GM18873 (cell line): ENCODE results near the gene BGN.

Source experiments
- ATAC-seq: cut with Tn5 transposase; IDR thresholded peaks from one replicate; pipeline ENCODE4 v1.9.1; 2021; ENCODE audit warnings: mild to moderate bottlenecking, moderate library complexity, moderate number of reproducible peaks; ENCODE audit not compliant: unreplicated experiment, low FRiP score

BGN gene

DNA sequence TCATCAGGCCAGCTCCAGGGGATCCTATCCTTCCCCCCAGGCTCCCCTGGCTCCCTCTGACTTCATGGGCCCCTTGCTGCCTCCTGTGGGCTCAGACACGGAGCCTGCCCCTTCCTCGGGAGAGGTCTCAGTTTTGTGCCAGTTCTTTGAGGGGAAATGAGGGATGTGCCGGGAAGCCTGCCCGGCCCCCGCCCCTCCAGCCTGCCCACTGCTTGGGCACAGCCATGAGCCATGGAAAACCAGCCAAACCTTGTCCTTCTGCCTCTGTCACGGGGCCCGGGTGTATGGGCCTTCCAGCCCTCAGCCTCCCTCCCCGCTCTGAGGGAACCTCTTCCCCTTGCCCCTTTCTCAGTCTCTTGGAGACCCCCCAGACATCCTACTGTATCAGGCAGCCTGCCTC is 6.8 kb downstream of the BGN start:
- ATAC-seq = no peak

DNA sequence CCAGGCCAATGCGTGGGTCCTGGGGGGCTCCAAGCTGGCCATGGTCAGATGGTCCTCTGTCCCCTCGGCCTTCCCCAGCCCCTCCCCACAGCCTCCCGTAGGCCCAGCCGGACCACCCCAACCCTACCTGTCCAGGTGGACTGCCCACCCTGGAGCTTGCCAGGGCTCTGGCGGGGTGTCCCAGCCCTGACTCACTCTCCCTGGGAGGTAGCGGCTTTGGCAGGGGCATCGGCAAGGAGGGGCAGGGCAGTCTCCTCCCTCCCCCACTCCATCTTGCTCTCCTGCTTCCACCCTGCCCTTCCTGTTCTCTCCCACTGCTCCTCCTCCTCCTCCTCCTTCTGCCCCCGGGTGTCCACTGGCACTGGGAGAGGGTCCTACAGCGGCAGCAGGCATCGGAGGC is 7.4 kb downstream of the BGN start:
- no peak for ATAC-seq

DNA sequence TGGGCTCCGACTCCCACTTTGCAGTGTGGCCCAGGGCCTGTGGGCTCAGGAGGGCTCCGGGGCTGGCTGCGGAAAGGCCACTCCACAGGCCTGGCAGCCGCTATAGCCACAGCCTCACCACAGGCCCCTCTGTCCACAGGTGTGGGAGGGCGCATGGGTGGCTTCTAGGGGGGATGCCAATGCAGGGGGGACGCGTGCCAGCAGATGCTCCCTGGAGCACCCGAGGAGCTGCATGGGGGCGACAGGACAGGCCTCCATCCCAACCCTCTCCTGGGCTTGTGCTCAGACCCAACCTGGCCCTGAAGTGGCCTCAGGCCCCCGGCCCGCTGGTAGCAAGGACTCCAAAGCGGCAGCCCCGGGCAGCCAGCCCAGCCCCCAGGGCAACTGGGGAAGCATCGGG is 8.0 kb downstream of the BGN start:
- no peak for ATAC-seq

DNA sequence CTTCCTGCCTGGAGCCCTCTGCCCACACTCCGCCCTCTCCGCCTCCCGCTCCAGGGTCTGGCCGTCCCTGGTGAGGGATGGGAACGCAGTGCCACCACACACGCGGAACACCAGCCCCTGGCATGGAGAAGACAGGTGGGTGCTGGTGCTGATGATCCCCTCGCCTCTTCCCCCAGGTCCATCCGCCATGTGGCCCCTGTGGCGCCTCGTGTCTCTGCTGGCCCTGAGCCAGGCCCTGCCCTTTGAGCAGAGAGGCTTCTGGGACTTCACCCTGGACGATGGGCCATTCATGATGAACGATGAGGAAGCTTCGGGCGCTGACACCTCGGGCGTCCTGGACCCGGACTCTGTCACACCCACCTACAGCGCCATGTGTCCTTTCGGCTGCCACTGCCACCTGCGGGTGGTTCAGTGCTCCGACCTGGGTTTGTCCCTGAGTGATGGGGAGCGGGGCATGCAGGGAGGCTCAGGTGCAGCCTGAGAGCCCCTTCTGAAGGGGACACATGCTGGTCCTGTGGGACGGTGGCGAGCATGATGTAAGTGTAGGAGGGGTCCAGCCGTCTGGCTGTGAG is 9.8 kb downstream of the BGN start:
- ATAC-seq = no peak

DNA sequence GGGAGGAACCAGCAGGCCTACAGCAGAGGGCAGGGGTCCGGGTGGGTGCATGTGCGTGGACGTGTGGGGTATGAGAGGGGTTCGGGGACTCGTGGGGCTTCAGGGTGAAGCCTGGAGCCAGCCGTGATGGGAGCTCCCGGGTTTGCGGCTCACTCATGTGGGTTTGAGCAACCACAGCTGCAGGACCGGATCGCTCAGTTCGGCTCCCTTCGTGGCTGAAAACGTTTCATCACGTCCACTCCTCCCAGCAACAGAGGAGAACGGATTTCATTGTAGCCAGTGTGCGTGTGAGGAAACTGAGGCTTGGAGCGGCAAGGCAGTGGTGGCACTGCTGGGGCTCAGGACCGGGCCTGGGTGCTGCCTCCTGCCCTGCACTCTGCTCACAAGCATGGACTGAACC is 10.6 kb downstream of the BGN start:
- no peak for ATAC-seq

DNA sequence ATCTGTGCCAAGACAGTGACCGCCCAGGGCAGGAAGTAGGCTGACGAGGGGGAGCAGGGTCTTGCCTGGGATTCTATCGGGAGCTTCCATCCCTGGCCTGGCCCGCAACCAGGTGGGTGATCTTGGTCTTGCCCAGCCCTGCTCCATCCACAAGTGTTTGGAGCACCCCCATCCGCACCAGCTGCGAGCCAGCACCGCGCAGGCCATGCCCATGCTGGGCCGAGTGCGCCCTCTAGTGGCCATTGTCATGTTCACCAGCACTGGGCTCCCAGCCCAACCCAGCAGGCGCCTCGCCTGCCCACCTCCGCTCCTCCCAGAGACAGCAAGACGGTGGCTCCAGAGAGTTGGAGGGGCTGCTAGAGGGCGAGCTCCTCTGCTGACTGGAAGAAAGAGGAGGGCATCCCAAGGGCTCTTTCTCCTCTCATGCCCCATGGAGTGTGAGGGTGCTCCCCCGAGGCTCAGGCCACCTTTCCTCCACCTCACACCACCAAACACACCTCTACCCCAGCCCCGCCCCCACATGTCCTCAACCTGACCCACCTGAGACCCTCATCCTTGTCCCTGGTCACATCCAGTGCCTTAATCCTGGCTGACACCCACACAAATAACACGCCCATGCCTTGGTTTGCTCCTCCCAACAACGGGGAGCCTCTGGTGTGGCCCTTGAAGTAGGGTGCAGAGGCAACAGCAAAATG is 12.9 kb downstream of the BGN start:
- ATAC-seq = peak; percentile 60

DNA sequence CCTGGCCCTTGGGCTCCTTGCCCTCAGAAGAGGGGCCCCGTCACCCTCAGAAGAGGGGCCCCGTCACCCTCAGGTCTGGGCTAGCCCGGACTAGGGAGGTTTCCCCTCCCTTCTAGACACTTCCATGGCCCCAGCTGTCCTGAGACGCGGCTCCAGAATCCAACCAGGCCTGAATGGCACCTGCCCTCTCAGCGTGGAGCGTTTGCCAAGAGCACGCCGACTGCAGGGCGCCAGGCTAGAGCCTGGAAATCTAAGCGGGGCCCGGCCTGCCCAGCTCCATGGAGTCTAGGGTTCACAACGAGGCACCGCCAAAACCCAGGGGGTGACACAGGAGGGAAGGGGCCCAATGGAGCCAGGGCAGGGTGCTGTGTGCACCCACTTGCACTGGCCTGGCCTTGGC is 14.8 kb downstream of the BGN start:
- ATAC-seq = no peak

DNA sequence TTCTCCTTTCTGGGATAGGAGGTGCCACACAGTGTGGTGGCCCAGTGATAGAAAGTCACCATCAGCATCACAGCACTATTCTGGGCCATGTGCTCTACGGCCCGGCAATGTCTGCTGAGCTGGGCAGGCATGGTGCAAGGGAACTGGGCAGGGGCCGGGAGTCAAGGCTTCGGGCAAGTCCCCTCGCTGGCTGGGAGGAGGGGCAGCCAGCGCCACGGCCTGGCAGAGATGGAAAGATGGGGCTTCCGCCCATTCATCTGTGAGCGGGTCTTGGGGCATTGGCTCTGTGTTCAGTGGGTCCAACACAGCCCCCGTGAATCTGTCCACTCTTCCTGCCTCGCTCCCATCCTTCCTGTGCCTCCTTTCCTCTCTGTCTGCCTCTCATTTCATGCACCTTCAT is 15.6 kb downstream of the BGN start:
- ATAC-seq = no peak

DNA sequence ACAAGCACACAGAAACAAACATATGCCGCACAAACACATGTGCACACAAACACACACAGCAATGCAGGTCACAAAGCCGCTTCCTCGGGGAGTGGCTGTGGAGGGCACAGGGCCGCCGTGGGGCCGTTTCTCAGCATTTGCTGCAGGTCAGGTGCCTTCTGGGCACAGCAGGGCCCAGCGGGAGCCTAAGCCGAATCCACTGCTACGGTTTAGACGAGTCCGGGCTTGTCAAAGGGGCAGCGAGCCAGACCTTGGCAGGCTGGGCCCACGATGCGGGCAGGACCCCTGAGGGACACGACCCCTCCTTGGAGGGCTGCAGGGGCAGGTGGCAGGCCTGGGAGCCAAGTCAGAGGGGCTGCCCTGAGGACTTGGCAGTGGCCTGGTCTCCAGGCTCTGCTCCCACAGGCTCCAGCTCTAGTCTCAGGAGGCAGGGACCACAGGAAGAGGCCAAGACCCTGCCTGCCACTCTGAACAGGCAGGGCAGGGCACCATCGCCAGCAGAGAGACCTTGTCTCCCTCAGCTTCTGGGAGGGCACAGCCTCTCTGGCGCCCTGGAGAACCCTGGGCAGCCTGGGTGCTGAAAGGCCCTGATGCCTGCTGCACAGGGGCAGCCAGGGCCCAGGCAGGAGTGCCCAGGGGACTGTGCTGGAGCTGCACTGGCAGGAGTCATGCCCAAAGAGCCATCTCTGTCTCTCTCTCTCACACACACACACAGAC is 17.2 kb downstream of the BGN start:
- ATAC-seq = no peak

DNA sequence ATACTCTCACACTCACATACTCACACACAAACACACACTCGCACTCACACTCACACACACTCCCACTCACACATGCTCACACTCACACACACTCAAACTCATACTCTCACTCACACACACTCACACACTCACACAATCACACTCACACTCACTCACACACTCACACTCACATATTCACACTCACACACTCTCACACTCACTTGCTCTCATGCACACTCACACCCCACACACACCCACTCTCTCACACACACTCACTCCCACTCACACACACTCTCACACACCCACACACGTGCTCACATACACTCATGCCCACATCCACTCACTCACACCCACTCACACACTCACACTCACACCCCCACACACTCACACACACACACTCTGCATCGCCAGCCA is 17.7 kb downstream of the BGN start:
- ATAC-seq = no peak

DNA sequence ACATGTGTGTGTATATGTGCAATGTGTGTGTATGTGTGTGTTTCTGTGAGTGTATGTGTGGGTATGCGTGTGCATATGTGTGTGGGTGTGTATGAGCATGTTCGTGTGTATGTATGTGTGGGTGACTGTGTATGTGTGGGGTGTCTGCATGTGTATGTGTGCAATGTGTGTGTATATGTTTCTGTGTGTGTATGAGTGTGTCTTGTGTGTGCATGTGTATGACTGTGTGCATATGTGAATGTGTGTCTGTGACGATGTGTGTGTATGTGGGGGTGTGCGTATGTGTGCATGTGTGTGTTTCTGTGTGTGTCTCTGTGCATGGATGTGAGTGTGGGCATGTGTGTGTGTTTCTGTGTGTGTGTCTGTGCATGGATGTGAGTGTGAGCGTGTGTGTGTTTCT is 18.5 kb downstream of the BGN start:
- no peak for ATAC-seq

DNA sequence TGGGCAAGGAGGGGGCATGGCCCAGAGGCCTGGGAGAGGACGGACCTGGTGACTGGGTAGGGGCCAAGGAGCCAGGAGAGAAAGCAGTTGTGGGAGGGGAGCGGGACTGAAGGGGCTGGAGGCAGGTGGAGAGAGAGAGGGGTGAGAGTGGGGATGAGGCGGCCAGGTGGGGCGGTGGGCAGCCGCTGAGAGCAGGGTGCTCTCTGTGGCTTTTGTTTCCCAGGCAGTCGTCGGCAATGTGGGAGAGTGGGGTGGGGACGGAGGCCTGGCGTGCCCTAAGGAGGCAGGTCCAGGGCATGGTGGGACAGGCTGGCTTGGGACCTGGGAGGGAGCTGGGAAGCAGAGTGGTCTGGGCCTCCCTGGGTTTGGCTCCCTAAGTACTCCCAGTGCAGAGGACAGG is 19.5 kb downstream of the BGN start:
- ATAC-seq = no peak

DNA sequence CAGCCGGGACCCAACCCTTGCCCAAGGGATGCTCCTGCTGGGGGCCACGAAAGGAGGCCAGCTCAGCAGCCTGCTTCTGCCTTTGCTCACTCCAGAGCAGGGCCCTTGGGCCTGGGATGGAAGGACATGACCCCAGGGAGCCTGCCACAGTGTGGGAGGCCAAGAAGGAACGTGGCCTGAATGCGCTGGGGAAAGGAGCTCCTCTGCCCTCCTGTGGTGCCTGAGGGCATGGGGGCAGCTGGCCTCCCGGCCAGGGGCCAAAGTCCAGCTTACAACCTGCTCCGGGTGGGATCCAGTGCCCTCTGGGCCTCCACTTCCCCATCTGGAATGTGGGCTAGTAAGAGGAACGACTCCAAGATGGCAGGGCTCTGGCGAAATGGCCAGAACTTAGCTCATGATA is 20.7 kb downstream of the BGN start:
- ATAC-seq = no peak

DNA sequence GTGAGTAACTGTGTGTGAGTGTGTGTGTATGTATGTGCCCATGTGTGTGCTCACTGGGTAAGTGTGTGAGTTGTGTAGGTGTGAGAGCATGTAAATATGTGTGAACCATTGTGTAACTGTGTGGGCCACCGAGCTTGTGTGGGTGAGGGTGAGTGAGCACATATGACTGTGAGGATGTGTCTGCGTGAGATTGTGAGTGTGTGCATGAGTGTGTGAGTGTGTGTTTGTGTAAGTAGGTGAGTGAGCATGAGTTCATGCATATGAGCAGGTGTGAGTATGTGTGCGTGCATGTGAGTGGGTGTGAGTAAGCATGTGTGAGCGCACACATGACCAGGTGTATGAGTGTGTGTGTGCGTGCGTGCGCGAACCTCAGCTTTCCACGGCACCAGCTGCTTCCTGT is 21.3 kb downstream of the BGN start:
- ATAC-seq = no peak

DNA sequence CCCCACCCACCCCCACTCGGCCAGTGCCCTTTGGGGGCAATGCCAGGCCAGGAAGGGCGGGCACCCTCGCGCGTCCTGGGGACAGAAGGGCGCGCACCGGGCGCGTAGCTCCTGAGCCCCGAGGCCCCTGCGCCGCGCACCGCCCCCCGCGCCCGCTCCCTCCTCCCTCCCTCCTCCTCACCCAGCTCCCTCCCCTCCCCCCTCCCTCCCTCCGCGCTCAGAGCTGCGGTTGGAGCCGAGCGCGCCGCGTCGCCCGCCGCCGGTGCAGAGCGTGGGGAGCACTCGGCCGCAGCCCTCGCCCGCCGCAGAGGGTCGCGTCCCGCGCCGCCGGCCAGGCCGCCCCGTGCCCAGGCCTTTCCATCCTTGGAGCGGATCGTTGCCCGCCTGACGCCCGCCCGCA is 22.6 kb downstream of the BGN start, which contains the start of gene ATP2B3:
TSS of gene ATP2B3 (plus strand) at position 220 of the 400 bp plus-strand sequence. CDS start 18,606 bp downstream, outside the sequence.
- ATAC-seq = no peak

DNA sequence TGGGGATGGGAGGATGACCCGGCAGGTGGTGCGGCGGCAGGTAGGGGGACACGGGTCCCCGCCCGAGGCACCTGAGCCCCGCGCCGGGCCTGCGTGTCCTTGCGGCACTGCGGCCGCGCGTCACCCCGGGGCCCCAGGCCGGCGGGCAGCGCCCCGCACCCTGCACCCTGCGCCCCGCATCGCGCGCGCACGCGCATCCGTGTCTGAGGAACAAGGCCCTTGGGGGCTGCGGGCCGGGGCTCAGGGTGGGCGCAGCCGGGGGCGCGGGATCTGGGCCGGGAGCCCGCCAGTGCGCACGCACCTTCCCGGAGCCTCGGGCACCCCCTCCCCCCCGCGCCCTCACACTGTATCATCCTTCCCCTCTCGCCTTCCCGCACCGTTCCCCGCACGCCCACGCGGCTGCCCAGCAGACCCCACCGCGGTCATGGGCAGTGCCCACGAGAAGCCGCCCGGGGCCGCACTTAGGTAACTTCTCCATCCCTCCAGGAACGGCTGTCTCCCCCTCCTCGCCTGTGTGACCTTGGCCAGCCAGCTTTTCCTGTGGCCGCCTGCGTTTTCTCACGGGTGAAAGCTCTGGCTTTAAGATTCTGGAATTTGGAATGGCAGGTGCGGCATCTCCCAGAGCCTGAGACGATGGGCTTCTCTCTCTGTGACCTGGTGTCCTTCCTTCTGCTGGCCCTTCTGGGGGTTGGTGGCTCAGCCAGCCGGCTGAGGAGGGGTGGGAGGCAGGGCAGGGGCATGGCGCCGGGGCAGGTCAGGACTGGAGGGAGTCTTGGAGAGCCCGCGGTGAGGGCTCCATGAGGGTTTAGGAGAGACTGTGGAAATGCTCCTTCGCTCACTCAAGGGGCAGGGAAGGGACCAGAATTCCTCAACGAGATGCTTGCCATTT is 23.4 kb downstream of the BGN start:
- ATAC-seq = no peak

DNA sequence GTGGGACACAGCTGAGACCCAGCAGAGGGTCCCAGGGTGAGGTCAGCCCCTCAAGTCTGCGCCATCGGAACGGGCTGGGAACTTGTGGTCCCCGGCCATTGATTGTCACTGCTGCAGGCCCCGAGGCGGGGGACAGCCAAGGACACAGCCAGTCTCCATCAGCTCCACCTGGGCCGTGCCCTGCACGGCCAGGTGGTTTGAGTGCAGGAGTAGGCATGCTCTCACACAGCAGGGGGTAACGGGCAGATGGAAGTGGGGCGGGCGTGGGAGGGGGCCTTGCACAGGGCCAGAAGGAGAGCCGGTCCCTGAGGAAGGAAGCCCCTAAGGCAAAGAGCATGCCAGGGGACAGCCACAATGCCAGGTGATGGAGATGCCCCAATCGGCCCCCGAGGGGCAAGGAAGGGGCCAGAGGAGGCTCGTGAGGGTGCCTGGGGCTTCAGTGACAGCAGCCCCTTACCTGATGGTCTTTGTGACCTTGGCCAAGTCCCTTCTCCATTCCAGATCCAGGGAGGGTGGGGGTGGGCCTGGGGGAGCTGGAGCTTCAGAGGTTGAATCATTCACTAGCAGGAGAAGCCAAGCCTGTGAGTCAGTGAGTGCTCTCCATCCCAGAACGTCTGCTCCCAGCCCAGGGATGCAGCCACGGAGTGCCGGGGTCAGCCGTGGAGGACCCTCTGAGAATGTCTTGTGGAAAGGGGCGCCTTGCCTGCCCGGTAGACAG is 24.9 kb downstream of the BGN start:
- no peak for ATAC-seq

DNA sequence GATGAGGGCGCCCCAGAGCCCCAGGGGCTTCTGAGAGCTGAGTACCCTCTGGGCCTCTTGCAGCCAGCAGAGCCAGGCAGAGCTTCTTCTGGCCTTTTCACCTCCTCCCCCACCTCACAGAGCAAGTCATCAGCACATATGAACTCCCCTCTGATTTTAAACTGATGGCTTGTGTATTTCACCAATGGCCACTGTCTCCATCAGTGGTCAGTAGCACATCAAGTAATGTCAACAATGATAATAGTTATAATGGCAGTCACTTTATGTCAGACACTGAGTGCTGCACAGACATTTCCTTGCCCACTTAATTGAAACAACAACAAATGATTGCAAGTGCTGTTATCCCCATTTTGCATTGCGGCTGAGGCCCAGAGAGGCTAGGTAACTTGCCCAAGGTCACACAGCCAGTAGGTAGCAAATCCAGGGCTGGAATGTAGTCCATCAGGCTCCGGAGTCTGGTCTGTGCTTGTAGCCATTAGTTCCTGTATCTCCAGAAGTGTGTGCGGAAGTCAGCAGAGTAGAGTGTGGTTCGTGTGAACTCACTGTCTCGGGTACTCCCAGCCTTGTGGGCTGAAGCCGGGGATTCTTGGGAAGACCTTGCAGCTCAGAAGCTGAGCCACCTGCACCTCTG is 25.6 kb downstream of the BGN start:
- ATAC-seq = no peak

DNA sequence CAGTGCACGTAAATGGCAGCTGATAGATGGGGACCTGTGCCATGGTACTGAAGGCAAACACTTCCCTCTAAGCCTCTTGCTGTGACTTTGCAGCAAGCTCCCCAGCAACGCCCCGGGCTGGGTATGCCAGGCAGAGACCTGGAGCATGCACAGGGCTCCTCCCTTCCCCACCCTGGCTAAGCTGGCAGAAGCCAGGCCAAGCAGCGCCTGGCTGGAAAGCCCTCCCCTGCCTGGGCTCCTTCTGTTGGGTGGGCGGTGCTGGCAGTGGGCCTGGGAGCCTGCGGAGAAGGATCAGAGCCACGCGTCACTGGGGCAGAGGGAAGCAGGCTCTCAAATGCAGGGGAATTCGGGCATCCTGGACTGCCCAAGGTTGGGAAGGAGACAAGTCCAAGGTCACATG is 26.3 kb downstream of the BGN start:
- no peak for ATAC-seq

DNA sequence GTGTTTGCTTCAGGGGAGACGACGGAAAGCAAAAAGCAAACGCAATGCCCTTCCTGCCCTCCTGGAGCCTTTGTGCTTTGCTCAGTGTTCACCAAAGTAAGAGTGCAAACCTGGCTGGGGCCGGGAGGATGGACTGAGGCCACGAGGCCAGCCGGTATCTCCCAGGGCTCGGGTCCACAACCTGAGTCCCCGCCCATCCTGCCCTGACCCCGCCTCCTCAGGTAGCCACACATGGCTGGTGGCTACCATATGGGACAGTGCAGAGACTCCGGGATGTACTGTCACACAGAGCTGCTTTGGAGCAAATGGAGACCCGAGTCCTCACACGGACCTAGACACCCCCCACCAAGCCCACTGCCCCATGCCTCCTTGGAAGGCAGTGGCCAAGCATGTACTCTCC is 27.5 kb downstream of the BGN start:
- ATAC-seq = no peak
